Measurements from ENCODE around the gene INHBA. TPM values are rescaled to one million over a fixed set of nuclear protein-coding genes. Genes with fewer than 3 reads are reported as not detected.

The INHBA gene
- polyA plus RNA-seq, 1 donor (not counting 4 experiments of a cell fraction or from before 2014, with no cell fraction given) = 51.4 TPM

DNA sequence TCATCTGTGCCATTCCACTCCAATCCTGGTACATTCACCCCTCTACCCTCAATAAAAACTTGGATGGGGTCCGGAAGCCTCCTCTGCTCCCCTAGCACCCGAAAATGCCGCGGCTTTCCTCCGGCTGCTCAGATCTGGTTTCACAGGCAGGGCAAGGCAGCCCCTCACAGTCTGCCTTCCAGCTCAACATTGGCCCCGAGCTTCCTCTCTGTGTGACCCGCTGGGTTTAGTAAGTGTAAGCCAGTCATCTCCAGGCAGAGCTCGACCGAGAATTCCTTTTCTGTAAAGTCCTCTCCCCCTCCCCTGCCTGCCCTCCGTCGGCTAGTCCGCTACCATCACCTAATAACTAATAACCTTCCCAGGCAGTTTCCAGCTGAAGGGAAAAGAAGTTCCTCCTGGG lies 3.4 kb downstream of the INHBA start:
- DNase-seq (ENCODE audit: low read depth, low spot score) = no peak
- peaks cover 5 to 14% of the 10 kb centered on the region in 2 experiments for H3K36me3 ChIP-seq (ENCODE audit: control insufficient read depth in 2 of 2, extremely low read depth in 1 of 2, insufficient read depth in 2 of 2, low read length in 2 of 2)
- H4K20me1 ChIP-seq (ENCODE audit: control insufficient read depth, extremely low read depth, insufficient read depth, low read length) = no peaks in the 10 kb centered on the region
- H3K79me2 ChIP-seq (ENCODE audit: control insufficient read depth, insufficient read depth, low read length) = peaks cover 84% of the 10 kb centered on the region
- FAIRE-seq = no peak
- H3K4me3 ChIP-seq (ENCODE audit: control insufficient read depth in 2 of 3, extremely low read depth in 1 of 3, insufficient read depth in 2 of 3, low read depth in 1 of 3, low read length in 3 of 3) = peak overlapping the region; percentile 51 to 86 (median 86)
- no peaks in the 10 kb centered on the region for H3K27me3 ChIP-seq (ENCODE audit: control insufficient read depth, extremely low read depth, insufficient read depth, low read length)
- H3K4me2 ChIP-seq (ENCODE audit: control insufficient read depth, extremely low read depth, insufficient read depth, low read depth, low read length) = peak overlapping the region; percentile 84
- peak overlapping the region; percentile 93 for H3K9ac ChIP-seq (ENCODE audit: control insufficient read depth, extremely low read depth, insufficient read depth, low read length)
- H3K9me3 ChIP-seq (ENCODE audit: control insufficient read depth, low read depth, low read length) = no peaks in the 10 kb centered on the region
- H2AFZ ChIP-seq (ENCODE audit: control insufficient read depth, low read length) = no peak overlapping the region
- dilution Hi-C loops (cut with MboI; ENCODE audit: extremely low pct_ligation_motif_present, low sequenced_read_pairs) = loop anchor here (25.0 kb wide), 1 partner anchor 262 kb away; no protein-coding TSS in a partner anchor
- peaks cover 38% of the 10 kb centered on the region for H3K4me1 ChIP-seq (ENCODE audit: control insufficient read depth, extremely low read depth, insufficient read depth, low read length)
- TF ChIP-seq, protein P1, sequence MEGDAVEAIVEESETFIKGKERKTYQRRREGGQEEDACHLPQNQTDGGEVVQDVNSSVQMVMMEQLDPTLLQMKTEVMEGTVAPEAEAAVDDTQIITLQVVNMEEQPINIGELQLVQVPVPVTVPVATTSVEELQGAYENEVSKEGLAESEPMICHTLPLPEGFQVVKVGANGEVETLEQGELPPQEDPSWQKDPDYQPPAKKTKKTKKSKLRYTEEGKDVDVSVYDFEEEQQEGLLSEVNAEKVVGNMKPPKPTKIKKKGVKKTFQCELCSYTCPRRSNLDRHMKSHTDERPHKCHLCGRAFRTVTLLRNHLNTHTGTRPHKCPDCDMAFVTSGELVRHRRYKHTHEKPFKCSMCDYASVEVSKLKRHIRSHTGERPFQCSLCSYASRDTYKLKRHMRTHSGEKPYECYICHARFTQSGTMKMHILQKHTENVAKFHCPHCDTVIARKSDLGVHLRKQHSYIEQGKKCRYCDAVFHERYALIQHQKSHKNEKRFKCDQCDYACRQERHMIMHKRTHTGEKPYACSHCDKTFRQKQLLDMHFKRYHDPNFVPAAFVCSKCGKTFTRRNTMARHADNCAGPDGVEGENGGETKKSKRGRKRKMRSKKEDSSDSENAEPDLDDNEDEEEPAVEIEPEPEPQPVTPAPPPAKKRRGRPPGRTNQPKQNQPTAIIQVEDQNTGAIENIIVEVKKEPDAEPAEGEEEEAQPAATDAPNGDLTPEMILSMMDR (optimal IDR thresholded peaks at IDR 0.05 in 1 of 3, IDR thresholded peaks at IDR 0.05 in 1 of 3, conservative IDR thresholded peaks at IDR 0.05 in 1 of 3; ENCODE audit: extremely low read depth in 1 of 3, insufficient read depth in 2 of 3, low read length in 3 of 3) = no peak
- no peak for TF ChIP-seq EZH2 (IDR thresholded peaks at IDR 0.05; ENCODE audit: low read length)
- H3K9me1 ChIP-seq (ENCODE audit: control insufficient read depth, extremely low read depth, insufficient read depth, low read length) = no peaks in the 10 kb centered on the region
- peak overlapping the region; percentile 90 for H3K27ac ChIP-seq (ENCODE audit: control insufficient read depth, insufficient read depth, low read length)

DNA sequence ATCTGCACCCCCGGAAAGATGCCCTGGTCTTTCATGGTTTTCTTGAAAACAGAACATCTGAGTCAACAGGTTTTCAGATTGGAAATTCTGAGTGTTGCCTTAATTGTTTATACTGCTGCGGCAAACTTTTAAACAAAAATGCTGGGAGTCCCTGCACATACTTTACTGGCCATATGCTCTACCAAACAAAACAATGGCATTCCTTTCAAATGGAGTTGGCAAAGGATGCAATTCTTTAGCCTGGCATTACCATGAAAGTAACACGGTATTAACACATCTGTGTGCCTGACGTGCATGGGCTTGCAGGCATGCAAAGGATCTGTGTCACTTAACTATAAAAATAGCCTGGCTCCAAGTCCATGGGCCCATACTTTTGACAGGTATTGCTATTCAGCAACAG lies 4.2 kb downstream of the INHBA start:
- Histone ChIP-seq H3K27ac (ENCODE audit: control insufficient read depth, insufficient read depth, low read length) (peak overlapping the region; percentile 90), H3K36me3 (ENCODE audit: control insufficient read depth in 2 of 2, extremely low read depth in 1 of 2, insufficient read depth in 2 of 2, low read length in 2 of 2) (peaks cover 5 to 18% of the 10 kb centered on the region in 2 experiments), H2AFZ (ENCODE audit: control insufficient read depth, low read length) (no peak overlapping the region), H4K20me1 (ENCODE audit: control insufficient read depth, extremely low read depth, insufficient read depth, low read length) (no peaks in the 10 kb centered on the region), H3K4me2 (ENCODE audit: control insufficient read depth, extremely low read depth, insufficient read depth, low read depth, low read length) (peak overlapping the region; percentile 84), H3K9me3 (ENCODE audit: control insufficient read depth, low read depth, low read length) (no peaks in the 10 kb centered on the region), H3K9ac (ENCODE audit: control insufficient read depth, extremely low read depth, insufficient read depth, low read length) (peak overlapping the region; percentile 93), H3K4me3 (ENCODE audit: control insufficient read depth in 2 of 3, extremely low read depth in 1 of 3, insufficient read depth in 2 of 3, low read depth in 1 of 3, low read length in 3 of 3) (peak overlapping the region; percentile 51 to 86 (median 86)), H3K9me1 (ENCODE audit: control insufficient read depth, extremely low read depth, insufficient read depth, low read length) (no peaks in the 10 kb centered on the region), H3K27me3 (ENCODE audit: control insufficient read depth, extremely low read depth, insufficient read depth, low read length) (no peaks in the 10 kb centered on the region), H3K4me1 (ENCODE audit: control insufficient read depth, extremely low read depth, insufficient read depth, low read length) (peaks cover 33% of the 10 kb centered on the region), H3K79me2 (ENCODE audit: control insufficient read depth, insufficient read depth, low read length) (peaks cover 91% of the 10 kb centered on the region)
- FAIRE-seq (peak; percentile 90), DNase-seq (ENCODE audit: low read depth, low spot score) (no peak)
- dilution Hi-C loops (cut with MboI; ENCODE audit: extremely low pct_ligation_motif_present, low sequenced_read_pairs) = loop anchor here (25.0 kb wide), 1 partner anchor 261 kb away; no protein-coding TSS in a partner anchor
- no peak for TF ChIP-seq EZH2 (IDR thresholded peaks at IDR 0.05; ENCODE audit: low read length)
- TF ChIP-seq, protein P1 (optimal IDR thresholded peaks at IDR 0.05 in 1 of 3, IDR thresholded peaks at IDR 0.05 in 1 of 3, conservative IDR thresholded peaks at IDR 0.05 in 1 of 3; ENCODE audit: extremely low read depth in 1 of 3, insufficient read depth in 2 of 3, low read length in 3 of 3) = no peak

All from keratinocyte (primary cell).